Stimulated activated CD8-positive, alpha-beta memory T cell treated with anti-CD3 and anti-CD28 coated beads, Interleukin-7, amount 100 ng/mL, for 4 hours (primary cell): ENCODE data around the gene COX8A.
"Not testable (repeated sequence)": the region's sequence is repeated elsewhere in the genome, so short reads cannot be mapped to it uniquely, and the experiment has no call there.

Source experiments
- DNase-seq, 2 donors: peaks; one replicate each; pipeline ENCODE4 v3.0.0-alpha.2; 2020; ENCODE audit warnings: low read depth in 2 of 2

COX8A gene

GRCh38 chr11:63974259-63975143, at the start of gene COX8A:
TSS of gene COX8A (plus strand) at chr11:63974620. CDS start at chr11:63974681, 61 bp downstream.
- DNase-seq, result peak; percentile 91 to 97

GRCh38 chr11:63929616-63930015, 44.8 kb upstream of the COX8A start:
- DNase-seq, result no peak

- no peak for DNase-seq
These were observed 43.4 kb upstream of the COX8A start for GRCh38 chr11:63931045-63931444.

GRCh38 chr11:63931876-63932275, 42.5 kb upstream of the COX8A start:
- DNase-seq, result no peak

- DNase-seq, result no peak
These were observed 41.0 kb upstream of the COX8A start for GRCh38 chr11:63933459-63933858.

- DNase-seq, result no peak
These were observed 36.5 kb upstream of the COX8A start for GRCh38 chr11:63937713-63938478.

GRCh38 chr11:63938479-63939396, 35.7 kb upstream of the COX8A start, which contains the start of gene NAA40:
TSS of gene NAA40 (plus strand) at chr11:63939002. CDS start at chr11:63939097, 95 bp downstream.
- DNase-seq, result peak; percentile 80 to 93

GRCh38 chr11:63939397-63939891, 35.0 kb upstream of the COX8A start:
- no peak for DNase-seq

- no peak for DNase-seq
These were observed 33.6 kb upstream of the COX8A start for GRCh38 chr11:63940786-63941185.

- no peak for DNase-seq
These were observed 32.5 kb upstream of the COX8A start for GRCh38 chr11:63941901-63942300.

GRCh38 chr11:63942803-63943202, 31.6 kb upstream of the COX8A start:
- no peak for DNase-seq

GRCh38 chr11:63944987-63945386, 29.4 kb upstream of the COX8A start:
- DNase-seq, result no peak

GRCh38 chr11:63945477-63946163, 28.8 kb upstream of the COX8A start:
- peak in 1 of 2 donors; percentile 13 for DNase-seq

- peak in 1 of 2 donors; percentile 38 for DNase-seq
These were observed 22.5 kb upstream of the COX8A start for GRCh38 chr11:63951779-63952536.

- no peak for DNase-seq
These were observed 21.9 kb upstream of the COX8A start for GRCh38 chr11:63952570-63952969.

GRCh38 chr11:63958008-63958407, 16.4 kb upstream of the COX8A start:
- no peak for DNase-seq

- peak in 1 of 2 donors; percentile 8 for DNase-seq
These were observed 12.6 kb upstream of the COX8A start for GRCh38 chr11:63961608-63962412.

- not testable (repeated sequence) for DNase-seq
These were observed 10.5 kb upstream of the COX8A start for GRCh38 chr11:63963895-63964294.

- no peak for DNase-seq
These were observed 8.0 kb upstream of the COX8A start for GRCh38 chr11:63966444-63966843.
